ENCODE results near the gene KLK13.

KLK13 gene

DNA sequence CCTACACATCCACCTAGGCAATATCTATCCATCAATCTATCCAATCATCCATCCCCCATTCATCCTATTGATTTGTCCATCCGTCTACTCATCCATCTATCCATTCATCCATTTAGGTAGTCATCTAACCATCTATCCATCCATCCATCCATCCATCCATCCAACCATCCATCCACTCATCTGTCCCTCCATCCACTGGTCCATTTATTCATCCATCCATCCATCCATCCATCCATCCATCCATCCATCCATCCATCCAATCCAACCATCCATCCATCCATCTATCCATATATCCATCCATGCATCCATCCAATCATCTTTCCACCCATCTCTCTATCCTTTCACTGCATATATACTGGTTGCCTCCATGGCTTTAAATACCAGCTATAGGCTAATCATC, 3.9 kb downstream of the KLK13 start:
- DNase-seq (ENCODE audit: low read depth): no peak

DNA sequence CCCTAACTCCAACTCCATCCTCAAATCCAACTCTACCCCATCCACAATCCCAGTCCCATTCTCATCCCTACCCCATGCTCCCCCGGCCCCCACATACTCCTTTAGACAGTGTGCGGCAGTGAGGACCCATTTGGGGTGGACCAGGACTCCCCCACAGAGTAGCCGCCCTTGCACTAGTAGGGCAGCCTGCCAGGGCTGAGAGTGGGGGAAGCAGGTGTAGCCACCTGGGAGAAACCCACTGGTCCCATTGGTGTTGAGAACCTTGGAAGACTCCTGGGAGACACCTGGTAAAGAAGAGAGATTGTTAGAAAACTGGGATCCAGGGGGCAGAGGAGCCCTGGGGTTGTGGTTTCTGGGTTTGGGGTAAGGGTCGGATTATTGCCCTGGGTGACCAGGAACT, 4.6 kb downstream of the KLK13 start:
- no peak for DNase-seq (ENCODE audit: low read depth)

DNA sequence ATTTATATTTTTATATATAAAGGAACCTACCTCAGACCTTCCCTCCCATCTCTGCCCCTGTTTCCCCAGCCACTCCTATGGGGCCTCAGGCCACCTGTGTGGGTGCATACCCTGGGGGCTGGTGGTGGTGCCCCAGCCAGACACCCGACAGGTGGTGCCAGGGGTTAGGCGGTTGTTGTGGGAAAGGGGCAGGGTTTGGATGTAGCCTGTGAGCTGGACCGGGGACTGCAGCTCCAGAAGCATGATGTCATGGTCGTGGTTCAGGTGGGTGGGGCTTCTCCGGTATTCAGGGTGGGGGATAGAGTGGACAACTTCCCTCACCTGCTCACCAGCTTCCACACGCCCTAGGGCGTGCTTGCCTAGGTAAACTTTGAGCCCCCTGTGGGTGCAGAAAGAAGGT, 5.2 kb downstream of the KLK13 start:
- no peak for DNase-seq (ENCODE audit: low read depth)

DNA sequence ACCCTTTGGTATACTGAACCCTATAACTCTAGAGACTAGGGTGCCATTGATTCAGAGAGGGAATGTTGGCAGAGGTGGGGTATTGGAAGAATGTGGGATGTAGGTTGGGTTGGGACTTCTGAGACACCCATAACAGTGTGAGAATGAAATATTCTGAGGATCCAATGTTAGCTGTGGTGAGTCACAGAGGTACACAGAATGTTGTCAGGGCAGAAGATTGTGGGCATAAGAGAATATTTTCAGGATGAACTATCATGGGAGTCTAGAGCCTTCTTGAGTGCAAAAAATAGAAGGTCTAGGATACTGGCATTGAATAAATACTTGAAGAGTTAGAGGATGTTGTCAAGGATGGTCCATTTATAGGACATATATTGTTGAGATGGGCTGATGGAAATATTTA, 9.0 kb downstream of the KLK13 start:
- DNase-seq (ENCODE audit: low read depth): no peak

DNA sequence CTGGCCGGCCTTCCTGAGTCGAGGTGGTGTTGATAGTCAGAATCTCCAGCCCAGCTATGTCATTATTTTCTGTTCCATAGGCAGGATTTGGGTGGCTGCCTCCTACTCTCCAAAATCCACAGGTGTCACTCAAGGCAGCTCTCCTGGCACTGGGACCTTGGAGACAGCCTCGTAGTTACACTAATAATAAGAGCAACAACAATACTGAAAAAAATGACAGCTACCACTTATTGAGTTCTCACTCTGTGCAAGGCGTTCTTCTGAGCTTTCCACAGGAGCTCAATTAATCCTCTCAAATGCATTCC, 17.9 kb downstream of the KLK13 start:
- DNase-seq (ENCODE audit: low read depth): no peak

DNA sequence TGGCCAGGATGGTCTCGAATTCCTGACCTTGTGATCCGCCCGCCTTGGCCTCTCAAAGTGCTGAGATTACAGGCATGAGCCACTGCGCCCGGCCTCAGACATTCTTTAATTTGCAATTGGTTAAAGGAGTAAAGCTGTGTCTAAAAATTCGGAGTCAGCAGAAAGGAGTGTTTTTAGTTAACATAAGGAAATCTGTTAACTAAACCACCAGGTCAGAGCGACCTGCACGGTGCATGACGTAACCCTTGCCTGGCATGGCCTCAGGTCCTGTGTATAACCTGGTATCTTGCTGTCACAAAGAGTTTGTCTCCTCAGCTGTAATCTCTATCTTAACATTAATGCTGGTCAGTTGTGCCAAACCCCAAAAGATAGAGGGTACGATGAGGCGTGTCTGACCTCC, 20.6 kb downstream of the KLK13 start:
- DNase-seq (ENCODE audit: low read depth): no peak

DNA sequence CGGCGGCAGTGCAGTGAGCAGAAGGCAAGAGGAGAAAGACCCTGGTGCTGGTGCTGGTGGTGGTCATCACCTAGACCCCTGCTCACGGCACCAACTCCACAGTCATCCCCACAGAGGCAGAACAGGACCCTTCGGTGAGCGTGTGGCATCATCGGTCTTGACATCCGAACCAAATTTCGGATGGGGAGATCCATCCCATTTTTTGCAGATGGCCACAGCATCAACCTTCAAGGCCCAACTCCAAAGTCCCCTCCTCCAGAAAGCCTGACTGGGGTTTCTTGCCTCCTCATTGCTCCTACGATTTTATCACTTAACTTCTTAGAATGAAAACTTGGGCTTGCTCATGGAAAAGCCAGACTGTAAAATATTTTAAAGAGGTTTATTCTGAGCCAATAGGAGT, 21.4 kb downstream of the KLK13 start:
- no peak for DNase-seq (ENCODE audit: low read depth)

DNA sequence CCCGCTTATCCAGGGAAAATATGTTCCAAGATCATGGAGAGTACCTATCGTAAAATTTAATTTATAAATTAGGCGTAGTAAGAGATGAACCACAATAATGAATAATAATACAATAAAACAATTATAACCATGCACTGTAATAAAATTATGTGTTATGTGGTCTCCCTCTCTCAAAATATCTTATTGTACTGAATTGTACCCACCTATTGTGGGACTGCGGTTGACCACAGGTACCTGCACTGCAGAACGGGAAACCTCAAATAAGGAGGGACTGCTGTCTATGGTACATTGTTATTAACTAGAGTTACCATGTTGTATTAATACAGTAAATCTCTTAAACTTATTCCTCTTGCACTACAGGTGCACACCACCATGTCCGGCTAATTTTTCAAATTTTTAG, 24.7 kb downstream of the KLK13 start:
- DNase-seq (ENCODE audit: low read depth): no peak

DNA sequence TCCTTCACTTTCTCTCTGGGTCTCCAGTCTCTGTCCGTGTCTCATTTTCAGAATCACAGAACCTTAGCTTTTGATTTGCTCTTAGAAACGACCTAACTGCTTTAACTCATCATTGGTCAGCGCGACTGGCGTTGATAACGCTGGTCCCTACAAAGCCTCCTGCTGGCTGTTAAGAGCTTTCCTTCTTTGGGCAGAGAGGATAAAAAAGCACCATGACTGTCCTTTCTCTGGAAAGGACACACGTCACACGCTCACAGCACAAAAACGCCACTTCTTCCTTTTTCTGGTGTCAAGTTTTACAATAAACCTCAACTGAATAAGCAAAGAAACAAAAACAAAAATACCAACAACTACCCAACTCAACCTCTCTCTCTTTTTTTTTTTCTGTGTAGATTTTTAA, 28.4 kb downstream of the KLK13 start:
- DNase-seq (ENCODE audit: low read depth): no peak

DNA sequence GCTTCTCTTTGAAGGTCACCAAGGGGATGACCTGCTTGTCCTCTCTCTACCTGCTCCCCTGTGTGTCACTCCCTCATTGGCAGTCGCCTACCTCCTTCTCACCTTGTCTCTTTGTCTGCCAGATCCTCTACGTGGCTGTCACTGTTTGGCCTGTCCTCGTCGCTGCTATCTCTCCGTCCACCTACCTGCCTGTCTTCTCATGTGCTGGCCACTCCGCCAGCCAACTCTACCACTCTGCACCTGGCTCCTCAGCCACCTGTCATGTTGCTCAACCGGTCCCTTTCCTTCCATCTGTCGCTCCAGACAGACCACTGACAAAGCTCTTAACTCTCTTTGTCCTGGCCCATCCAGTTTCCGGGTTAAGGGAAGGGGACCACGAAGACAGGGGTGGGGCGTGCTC, 30.2 kb downstream of the KLK13 start, which contains the start of gene KLK12:
Gene KLK12 (minus strand): TSS at position 299 of the 400 bp plus-strand sequence. CDS start 381 bp downstream, outside the sequence.
- no peak for DNase-seq (ENCODE audit: low read depth)

DNA sequence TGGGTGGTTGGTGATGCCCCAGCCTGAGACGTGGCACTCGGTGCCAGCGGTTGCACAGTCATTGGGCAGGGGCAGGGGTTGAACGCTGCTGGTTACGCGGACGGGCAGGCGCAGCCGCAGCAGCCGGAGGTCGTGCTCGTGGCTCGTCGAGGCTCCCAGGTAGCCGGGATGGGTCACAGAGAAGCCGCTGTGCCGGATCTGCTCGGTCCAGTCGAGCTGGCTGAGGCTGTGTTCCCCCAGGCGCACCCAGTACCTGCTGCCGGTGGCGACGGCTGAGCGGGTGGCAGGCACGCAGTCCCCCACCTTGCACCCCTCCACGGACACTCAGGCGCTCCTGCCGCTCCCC, 33.0 kb downstream of the KLK13 start:
- DNase-seq (ENCODE audit: low read depth): no peak

DNA sequence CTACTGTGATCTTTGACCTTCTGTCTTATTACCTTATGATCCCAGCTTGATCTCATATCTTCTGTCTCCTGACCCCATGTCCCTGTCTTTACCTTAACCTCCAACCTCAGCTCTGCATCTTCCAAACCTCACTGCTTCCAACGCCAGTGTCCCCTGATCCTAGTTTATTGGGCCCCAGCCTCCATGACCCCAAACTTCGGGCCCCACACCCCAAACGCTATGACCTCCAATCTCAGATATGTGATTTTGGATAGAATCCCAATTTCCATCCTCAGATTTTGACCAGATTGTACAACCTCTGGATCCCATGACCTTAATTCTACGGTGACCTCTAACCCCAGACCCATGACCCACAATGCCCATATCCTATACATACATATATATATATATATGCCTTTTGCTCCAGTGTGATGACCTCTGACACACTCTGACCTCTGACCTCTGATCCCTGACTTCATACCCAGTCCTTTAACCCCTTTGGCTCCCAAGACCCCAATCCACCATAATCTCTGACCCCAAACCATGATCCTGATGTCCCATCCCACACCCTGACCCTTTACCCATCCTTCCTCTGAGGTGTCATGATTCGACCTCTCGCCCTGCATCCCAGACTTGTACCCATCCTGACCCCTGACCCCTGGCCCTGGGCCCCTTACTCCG, 33.5 kb downstream of the KLK13 start:
- DNase-seq (ENCODE audit: low read depth): no peak

DNA sequence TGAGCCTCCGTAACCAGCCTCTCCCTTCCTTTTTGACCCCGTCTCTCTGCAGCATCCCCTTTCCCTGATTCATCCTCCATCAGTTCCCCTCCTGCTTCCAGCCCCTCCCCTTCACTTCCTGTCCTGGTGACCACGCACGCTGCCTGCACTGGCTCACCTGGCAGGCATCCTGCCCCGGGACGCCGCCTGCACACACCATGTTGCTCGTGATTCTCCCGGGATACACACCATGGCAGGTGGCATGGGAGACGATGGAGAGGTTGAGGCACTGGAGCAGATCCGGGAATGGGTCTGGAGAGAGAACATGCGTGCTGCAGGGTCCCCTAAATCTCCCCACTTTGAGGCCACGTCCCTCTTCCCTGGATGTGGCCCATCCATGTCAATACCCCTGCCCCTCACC, 34.3 kb downstream of the KLK13 start:
- no peak for DNase-seq (ENCODE audit: low read depth)

DNA sequence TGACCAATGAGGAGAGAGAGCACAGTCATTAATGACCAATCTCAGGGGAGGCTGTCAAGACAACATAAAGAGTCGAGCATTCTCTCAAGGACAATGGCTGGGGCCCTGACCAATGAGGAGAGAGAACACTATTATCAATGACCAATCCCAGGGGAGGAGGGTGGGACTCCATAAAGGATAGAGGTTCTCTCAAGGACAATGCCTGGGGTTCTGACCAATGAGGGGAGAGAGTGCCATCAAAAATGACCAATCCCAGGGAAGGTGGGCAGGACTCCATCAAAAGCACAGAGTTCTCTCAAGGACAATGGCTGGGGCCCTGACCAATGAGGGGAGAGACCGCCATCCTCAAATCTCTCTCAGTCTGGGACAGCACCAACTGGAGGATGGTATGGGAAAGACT, 35.2 kb downstream of the KLK13 start:
- no peak for DNase-seq (ENCODE audit: low read depth)

DNA sequence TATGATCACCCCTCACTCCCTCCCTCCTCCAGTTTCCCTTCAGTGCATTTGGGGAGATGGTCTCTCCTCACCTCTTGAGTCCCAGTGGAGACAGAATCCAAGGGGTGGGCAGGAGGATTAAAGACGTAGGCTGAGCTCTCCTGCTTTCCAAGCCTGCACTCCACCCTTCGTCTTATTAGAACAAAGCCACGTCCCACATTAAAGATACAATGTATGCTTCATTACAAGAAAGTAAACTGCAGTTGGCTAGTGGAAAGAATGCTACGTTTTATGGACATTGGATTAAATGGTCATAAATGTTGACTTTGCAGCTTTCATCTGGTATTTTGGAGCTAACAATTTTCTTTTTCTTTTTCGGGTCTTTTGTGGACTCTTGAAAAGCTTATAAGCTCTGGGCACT, 37.0 kb downstream of the KLK13 start:
- no peak for DNase-seq (ENCODE audit: low read depth)

DNA sequence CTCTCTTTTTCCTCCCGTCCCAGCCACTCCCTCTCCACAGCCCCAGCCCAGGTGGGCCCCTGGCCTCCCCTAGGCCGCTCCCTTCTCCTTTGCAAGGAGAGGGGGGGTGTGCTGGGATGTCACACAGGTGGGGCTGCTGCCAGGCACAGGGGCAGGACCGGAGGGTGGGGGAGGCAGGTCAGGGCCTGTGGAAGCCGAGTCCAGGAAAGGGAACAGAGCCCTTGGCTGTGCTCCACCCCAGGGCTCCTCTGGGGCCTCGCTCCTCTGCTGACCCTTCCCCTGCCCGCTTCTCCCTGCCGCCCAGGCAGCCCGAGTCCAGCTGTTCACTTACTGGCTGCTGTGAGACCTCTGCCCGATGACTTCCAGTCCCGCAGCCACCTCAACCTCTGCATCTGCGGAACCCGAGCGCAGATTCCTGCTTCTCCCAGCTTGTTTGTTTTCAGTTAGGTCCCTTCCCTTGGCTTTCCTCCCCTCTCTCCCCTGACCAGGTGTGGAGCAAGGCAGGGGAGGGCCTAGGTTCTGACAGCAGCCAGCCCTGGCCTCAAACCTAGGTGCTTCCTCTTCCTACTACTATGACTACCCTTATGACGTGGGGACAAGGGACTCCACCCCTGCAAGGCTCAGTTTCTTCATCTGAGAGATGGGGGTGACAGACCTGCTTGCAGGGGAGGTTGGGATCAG, 37.6 kb downstream of the KLK13 start:
- DNase-seq (ENCODE audit: low read depth): no peak

DNA sequence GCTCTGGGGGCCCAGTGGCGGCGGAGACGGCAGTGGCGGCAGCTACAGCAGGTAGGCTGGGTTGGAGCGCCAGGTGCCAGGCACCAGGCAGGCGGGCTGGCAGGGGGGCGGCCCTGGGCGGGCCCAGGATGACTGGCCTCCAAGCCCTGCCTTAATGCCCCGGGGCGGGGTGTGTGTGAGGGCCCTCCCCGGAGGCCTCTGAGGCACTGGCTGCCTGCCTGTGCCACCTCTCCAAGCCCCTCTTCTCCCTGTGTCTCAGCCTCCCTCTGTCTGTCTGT, 38.4 kb downstream of the KLK13 start, which contains the start of gene KLK11:
Gene KLK11 (minus strand): TSS at position 63 of the 278 bp plus-strand sequence. CDS start 985 bp downstream, outside the sequence.
- no peak for DNase-seq (ENCODE audit: low read depth)

DNA sequence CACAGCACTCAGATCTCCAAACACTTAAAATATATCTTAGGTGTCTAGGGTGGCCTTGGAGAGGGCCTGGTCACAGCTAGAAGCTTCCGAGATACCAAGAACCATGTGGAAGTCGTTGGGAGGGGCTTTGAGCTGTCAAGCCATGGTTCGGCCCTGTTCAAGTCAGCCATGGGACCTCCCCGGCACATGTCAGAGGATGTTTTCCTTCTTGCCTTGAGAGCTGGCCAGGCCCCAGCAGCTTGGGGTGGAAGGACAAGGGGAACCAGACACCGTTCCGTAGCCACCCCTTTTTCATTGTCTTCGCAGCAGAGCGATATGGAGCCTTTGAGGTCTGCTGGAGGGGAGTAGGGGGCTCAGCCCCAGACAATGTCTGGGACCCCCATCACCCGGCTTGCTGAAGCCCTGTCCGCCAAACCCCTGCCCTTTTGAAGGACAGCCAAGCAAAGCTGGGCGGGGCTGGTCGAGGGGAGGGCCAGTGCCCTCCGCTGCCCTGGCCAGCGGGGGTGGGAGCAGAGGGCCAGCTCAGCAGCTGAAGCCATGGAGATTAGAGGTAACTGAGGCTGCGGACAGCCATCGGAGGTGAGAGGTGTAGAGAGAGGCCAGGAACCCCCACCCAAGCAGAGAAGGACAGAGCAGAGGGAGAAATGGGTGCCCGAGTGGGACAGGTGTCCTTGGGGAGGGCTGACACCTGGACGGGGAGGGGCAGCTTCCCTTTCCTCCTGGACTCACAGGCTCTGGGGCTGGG, 38.9 kb downstream of the KLK13 start:
- DNase-seq (ENCODE audit: low read depth): no peak

DNA sequence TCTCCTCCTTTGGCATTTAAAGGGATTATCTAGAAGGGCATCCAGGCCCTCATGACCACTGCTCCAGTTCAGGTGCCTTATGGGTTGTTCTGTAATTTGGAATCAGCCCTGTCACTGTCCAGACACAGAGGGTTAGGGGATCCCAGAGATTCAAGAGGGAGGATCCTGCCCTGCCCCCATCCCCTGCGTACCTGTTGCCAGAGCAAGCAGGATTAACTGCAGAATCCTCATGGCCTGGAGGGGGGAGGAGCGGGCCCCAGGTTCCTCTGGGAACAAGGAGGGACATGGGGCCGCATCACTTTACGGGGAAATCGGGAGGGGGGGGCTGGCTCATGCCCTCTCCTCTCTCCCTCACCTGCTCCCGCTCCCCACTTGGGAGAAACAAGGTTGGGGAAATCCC, 39.5 kb downstream of the KLK13 start:
- no peak for DNase-seq (ENCODE audit: low read depth)

DNA sequence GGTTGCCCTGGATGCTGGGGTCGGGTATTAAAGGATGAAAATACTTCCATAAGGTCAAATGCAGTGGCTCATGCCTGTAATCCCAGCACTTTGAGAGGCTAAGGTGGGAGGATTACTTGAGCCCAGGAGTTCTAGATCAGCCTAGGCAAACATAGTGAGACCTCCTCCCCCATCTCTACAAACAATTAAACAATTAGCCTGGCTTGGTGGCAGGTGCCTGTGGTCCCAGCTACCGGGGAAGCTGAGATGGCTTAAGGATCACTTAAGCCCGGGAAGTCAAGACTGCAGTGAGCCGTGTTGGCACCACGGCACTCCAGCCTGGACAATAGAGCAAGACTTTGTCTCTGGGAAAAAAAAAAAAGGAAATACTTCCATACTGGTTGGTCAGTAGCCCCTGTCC, 40.0 kb downstream of the KLK13 start:
- no peak for DNase-seq (ENCODE audit: low read depth)

DNA sequence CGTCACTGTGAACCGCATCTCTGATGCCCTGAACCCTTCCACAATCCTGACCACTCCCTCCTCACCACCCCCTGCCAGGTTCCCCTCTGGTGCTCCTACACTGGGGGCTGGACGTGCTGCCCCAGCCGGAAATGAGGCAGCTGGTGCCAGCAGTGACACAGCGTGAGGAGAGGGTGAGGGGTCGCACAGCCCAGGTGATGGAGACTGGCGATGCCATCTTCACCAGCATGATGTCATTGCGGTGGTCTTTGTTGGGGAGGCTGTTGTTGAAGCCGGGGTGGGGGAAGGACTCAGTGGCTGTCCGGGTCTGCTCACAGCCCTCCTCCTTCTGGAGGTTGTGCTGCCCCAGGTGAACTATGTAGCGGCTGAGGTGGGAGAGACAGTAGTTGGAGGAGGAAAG, 40.9 kb downstream of the KLK13 start:
- no peak for DNase-seq (ENCODE audit: low read depth)

DNA sequence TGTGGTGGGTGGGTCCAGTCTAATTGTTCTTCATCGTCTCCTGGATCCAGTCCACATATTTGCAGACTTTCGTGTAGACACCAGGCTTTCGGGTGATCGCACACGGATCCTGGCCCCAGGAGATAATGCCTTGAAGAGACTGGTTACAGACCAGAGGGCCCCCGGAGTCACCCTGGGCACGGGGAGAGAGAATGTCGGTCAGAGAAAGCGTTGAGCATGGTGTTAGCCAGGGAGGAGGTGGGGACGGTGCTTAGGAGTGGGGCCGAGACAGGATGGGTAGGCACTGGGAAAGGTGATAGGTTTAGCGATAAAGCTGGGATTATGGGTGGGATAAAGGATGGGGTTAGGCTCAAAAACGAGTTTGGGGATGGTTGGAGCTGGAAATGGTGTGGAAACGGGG, 42.4 kb downstream of the KLK13 start:
- no peak for DNase-seq (ENCODE audit: low read depth)

DNA sequence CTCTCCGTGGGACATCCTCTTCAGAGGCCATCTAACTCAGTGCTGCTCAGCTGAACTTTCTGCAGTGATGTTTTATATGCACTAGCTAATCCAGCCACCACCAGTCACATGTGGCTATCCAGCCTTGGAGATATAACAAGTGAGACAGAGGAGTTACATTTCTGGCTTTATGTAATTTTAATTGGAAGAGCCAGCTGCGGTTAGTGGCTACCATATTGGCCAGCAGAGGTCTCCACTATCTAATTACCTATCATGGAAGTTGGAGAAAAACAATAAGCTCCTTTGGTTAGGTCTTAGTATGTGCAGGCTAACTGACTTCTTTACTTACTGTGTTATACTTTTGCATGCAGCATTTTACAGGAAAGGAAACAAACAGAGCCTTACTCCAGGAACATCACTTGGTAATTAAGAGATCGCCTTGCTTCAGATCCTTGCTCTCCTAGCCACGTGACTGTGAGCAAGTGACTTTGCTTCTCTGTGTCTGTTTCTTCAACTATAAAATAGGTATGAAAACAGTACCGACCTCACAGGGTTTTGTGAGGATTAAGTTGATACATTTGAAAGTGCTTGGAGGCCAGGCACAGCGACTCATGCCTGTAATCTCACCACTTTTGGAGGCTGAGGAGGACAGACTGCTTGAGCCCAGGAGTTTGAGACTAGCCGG, 43.8 kb downstream of the KLK13 start:
- DNase-seq (ENCODE audit: low read depth): no peak

Data from T follicular helper cell (primary cell).